GM12878 (cell line): ENCODE results near the gene TMC6. TPM values are rescaled to one million over a fixed set of nuclear protein-coding genes. Genes with fewer than 3 reads are reported as not detected.

Experiments
- BCL11A ChIP-seq: IDR thresholded peaks from 2 replicates; pipeline ENCODE4 v1.6.1; 2011; ENCODE audit warnings: low read depth, low read length
- CBX3 ChIP-seq: fragments of 200-600 bp; sonication (generic); IDR thresholded peaks from 2 replicates; pipeline ENCODE4 v1.6.1; 2016; ENCODE audit warnings: low read depth, borderline replicate concordance
- CTCF ChIP-seq, 3 experiments: IDR thresholded peaks in 2 of 3; conservative IDR thresholded peaks in 1 of 3; 2 replicates each; pipeline ENCODE4 v1.5.1; 2011; ENCODE audit warnings: low read depth in 3 of 3, low read length in 3 of 3, mild to moderate bottlenecking in 3 of 3, control low read depth in 2 of 3, moderate library complexity in 2 of 3, inconsistent platforms in 1 of 3, mixed read lengths in 1 of 3; ENCODE audit not compliant: control insufficient read depth in 2 of 3, insufficient read depth in 1 of 3; ENCODE audit errors: extremely low read depth in 1 of 3
- NFYB ChIP-seq: IDR thresholded peaks from 2 replicates; pipeline ENCODE4 v1.6.1; 2011; ENCODE audit warnings: low read depth, mild to moderate bottlenecking, low read length, improper control_type of control experiment, moderate library complexity; ENCODE audit not compliant: insufficient read depth
- NR2C2 ChIP-seq: IDR thresholded peaks from 2 replicates; pipeline ENCODE4 v1.6.1; 2011; ENCODE audit warnings: borderline replicate concordance, low read depth; ENCODE audit not compliant: control insufficient read depth, insufficient read length
- PML ChIP-seq: IDR thresholded peaks from 2 replicates; pipeline ENCODE4 v1.6.1; 2012; ENCODE audit warnings: low read length, inconsistent platforms
- POLR2A ChIP-seq: IDR thresholded peaks from 2 replicates; pipeline ENCODE4 v1.6.1; 2011; ENCODE audit warnings: low read depth, mild to moderate bottlenecking, low read length
- POLR2AphosphoS5 ChIP-seq: IDR thresholded peaks from 2 replicates; pipeline ENCODE4 v1.6.1; 2011; ENCODE audit warnings: mild to moderate bottlenecking, low read length, inconsistent platforms
- POU2F2 ChIP-seq: IDR thresholded peaks from 3 replicates; pipeline ENCODE4 v1.6.1; 2011; ENCODE audit warnings: low read depth, mild to moderate bottlenecking, low read length, borderline replicate concordance
- RCOR1 ChIP-seq: conservative IDR thresholded peaks from 2 replicates; pipeline ENCODE4 v1.6.1; 2012; ENCODE audit warnings: low read depth, low read length, improper control_type of control experiment
- SMAD5 ChIP-seq: IDR thresholded peaks from 2 replicates; pipeline ENCODE4 v1.6.1; 2016; ENCODE audit warnings: antibody characterized with exemption, low read depth
- STAT1 ChIP-seq: fragments of 450-650 bp; conservative IDR thresholded peaks from 2 replicates; pipeline ENCODE4 v1.6.1; 2014; ENCODE audit warnings: antibody characterized with exemption, mild to moderate bottlenecking
- TBL1XR1 ChIP-seq: IDR thresholded peaks from 2 replicates; pipeline ENCODE4 v1.6.1; 2012; ENCODE audit warnings: low read depth, low read length, improper control_type of control experiment
- TCF12 ChIP-seq: IDR thresholded peaks from 2 replicates; pipeline ENCODE4 v1.6.1; 2011; ENCODE audit warnings: low read depth, mild to moderate bottlenecking, low read length
- TCF3 ChIP-seq: IDR thresholded peaks from 2 replicates; pipeline ENCODE4 v1.6.1; 2012; ENCODE audit warnings: low read depth, mild to moderate bottlenecking, low read length, borderline replicate concordance; ENCODE audit not compliant: insufficient read depth
- polyA plus RNA-seq, 11 experiments: library from polyadenylated mRNA; depleted of rRNA in 4 of 11; unstranded in 6 of 11; stranded (reverse) in 5 of 11; fragments of >200 nt; fragmentation: Nextera tagmentation in 4 of 11; fragmentation: Illumina TruSeq in 1 of 11; extraction: Ambion mirVana in 4 of 11; extraction: Trizol in 1 of 11; gene quantifications; 1 replicate in 1 of 11; 2 replicates in 10 of 11; pipeline versions ENCODE4 v1.2.1 to v1.2.3, GENCODE V29; 2011 to 2016; ENCODE audit warnings: inconsistent platforms in 2 of 11, missing spikeins in 2 of 11, low read depth in 1 of 11
- total RNA-seq, 4 experiments: library from RNA; depleted of rRNA in 3 of 4; stranded (reverse); fragments of >200 nt in 3 of 4; fragmentation: Illumina TruSeq in 1 of 4; extraction: Trizol in 1 of 4; gene quantifications; 2 replicates each; pipeline versions ENCODE4 v1.2.1 to v1.2.3, GENCODE V29; 2013 to 2021
- TF ChIP-seq, protein P1 (sequence below): fragments of 450-650 bp; IDR thresholded peaks from 2 replicates; pipeline ENCODE4 v1.6.1; 2016; ENCODE audit warnings: mild to moderate bottlenecking
- TF ChIP-seq, protein P2 (sequence below): fragments of 450-650 bp; IDR thresholded peaks from 2 replicates; pipeline ENCODE4 v1.6.1; 2017; ENCODE audit warnings: mild to moderate bottlenecking
- TF ChIP-seq, protein P3 (sequence below): IDR thresholded peaks from 2 replicates; pipeline ENCODE4 v1.6.1; 2011; ENCODE audit warnings: mild to moderate bottlenecking, low read depth, low read length, moderate library complexity; ENCODE audit not compliant: insufficient replicate concordance
- TF ChIP-seq, protein P4 (sequence below): fragments of 450-650 bp; IDR thresholded peaks from 2 replicates; pipeline ENCODE4 v1.6.1; 2018; ENCODE audit warnings: mild to moderate bottlenecking, low read depth, moderate library complexity; ENCODE audit not compliant: partially characterized antibody

Gene TMC6
- total and polyA plus RNA-seq, 10 of the 15 experiments (the other 5 are each of a cell fraction or from before 2014, with no cell fraction given) = 1.9 to 232 (median 60.6) TPM

DNA sequence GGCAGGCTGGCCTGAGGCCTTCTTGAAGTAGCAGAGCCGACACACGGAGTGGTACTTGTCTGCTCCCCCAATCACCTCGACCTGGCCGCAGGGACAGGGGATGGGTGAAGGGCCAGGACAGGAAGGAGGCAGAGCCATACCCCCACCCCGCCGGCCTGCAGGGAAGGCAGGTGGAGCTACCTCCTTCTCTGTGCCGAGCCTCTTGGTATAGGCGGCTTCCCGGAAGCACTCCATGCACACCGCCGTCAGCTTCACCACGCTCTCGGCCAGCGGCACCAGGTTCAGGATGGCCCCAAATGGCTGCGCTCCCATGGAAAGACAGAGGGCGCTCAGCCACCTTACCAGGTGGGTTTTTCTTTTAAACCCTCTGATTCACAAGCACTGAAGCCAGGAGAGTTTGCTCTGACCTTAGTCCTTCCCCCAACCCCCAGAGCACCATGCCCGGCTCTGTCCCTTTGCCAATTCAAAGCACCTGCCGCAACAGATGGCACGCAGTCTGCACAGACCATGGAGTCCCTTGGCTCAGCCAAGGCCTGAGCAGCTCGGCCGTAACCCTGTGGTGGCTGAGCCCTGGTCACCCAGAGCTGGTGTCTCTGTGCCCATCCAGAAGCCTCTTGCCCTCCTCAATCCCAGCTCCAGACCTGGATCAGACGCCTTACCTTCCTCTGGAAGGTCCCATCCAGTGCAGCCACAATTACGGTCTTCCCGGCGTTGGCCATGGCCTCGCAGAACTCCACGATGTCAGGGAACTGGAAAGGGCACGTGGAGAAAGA, 46.5 kb upstream of the TMC6 start (continued):
- TF ChIP-seq, protein P1, sequence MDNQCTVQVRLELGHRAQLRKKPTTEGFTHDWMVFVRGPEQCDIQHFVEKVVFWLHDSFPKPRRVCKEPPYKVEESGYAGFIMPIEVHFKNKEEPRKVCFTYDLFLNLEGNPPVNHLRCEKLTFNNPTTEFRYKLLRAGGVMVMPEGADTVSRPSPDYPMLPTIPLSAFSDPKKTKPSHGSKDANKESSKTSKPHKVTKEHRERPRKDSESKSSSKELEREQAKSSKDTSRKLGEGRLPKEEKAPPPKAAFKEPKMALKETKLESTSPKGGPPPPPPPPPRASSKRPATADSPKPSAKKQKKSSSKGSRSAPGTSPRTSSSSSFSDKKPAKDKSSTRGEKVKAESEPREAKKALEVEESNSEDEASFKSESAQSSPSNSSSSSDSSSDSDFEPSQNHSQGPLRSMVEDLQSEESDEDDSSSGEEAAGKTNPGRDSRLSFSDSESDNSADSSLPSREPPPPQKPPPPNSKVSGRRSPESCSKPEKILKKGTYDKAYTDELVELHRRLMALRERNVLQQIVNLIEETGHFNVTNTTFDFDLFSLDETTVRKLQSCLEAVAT = no peak
- TF ChIP-seq SMAD5 = peak; percentile 25; the same call in 1 of the 2 replicates
- no peak; the same call in 1 of the 2 replicates for TF ChIP-seq PML
- TF ChIP-seq, protein P2, sequence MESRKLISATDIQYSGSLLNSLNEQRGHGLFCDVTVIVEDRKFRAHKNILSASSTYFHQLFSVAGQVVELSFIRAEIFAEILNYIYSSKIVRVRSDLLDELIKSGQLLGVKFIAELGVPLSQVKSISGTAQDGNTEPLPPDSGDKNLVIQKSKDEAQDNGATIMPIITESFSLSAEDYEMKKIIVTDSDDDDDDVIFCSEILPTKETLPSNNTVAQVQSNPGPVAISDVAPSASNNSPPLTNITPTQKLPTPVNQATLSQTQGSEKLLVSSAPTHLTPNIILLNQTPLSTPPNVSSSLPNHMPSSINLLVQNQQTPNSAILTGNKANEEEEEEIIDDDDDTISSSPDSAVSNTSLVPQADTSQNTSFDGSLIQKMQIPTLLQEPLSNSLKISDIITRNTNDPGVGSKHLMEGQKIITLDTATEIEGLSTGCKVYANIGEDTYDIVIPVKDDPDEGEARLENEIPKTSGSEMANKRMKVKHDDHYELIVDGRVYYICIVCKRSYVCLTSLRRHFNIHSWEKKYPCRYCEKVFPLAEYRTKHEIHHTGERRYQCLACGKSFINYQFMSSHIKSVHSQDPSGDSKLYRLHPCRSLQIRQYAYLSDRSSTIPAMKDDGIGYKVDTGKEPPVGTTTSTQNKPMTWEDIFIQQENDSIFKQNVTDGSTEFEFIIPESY = no peak
- no peak for TF ChIP-seq RCOR1
- TF ChIP-seq, protein P3, sequence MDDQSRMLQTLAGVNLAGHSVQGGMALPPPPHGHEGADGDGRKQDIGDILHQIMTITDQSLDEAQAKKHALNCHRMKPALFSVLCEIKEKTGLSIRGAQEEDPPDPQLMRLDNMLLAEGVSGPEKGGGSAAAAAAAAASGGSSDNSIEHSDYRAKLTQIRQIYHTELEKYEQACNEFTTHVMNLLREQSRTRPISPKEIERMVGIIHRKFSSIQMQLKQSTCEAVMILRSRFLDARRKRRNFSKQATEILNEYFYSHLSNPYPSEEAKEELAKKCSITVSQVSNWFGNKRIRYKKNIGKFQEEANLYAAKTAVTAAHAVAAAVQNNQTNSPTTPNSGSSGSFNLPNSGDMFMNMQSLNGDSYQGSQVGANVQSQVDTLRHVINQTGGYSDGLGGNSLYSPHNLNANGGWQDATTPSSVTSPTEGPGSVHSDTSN = no peak
- TF ChIP-seq CBX3 = no peak
- TF ChIP-seq NFYB = no peak
- TF ChIP-seq, protein P4, sequence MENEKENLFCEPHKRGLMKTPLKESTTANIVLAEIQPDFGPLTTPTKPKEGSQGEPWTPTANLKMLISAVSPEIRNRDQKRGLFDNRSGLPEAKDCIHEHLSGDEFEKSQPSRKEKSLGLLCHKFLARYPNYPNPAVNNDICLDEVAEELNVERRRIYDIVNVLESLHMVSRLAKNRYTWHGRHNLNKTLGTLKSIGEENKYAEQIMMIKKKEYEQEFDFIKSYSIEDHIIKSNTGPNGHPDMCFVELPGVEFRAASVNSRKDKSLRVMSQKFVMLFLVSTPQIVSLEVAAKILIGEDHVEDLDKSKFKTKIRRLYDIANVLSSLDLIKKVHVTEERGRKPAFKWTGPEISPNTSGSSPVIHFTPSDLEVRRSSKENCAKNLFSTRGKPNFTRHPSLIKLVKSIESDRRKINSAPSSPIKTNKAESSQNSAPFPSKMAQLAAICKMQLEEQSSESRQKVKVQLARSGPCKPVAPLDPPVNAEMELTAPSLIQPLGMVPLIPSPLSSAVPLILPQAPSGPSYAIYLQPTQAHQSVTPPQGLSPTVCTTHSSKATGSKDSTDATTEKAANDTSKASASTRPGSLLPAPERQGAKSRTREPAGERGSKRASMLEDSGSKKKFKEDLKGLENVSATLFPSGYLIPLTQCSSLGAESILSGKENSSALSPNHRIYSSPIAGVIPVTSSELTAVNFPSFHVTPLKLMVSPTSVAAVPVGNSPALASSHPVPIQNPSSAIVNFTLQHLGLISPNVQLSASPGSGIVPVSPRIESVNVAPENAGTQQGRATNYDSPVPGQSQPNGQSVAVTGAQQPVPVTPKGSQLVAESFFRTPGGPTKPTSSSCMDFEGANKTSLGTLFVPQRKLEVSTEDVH = no peak
- no peak for TF ChIP-seq STAT1
- TF ChIP-seq TCF12 = no peak
- 0 out of 2 replicates have a peak, but pooled peaks have one; percentile 40 for TF ChIP-seq TCF3
- no peak for TF ChIP-seq TBL1XR1
- TF ChIP-seq POLR2AphosphoS5 = peak; percentile 15; the same call in 1 of the 2 replicates
- no peak; the same call in 2 of the 3 replicates for TF ChIP-seq POU2F2
- peak in 2 of 3 experiments; percentile 26 to 30; a peak in 4 of 6 replicates for TF ChIP-seq CTCF (IDR thresholded peaks at IDR 0.05 in 2 of 3, conservative IDR thresholded peaks at IDR 0.05 in 1 of 3; ENCODE audit: control insufficient read depth in 2 of 3, extremely low read depth in 1 of 3, insufficient read depth in 1 of 3, low read depth in 3 of 3, low read length in 3 of 3)
- peak; percentile 69 for TF ChIP-seq POLR2A
- TF ChIP-seq NR2C2 = no peak
- TF ChIP-seq BCL11A = no peak
